Ishikawa (cell line): ENCODE measurements around the gene CXorf65.

ENCODE experiments used
- CEBPB ChIP-seq: IDR thresholded peaks from 2 replicates; pipeline ENCODE4 v1.6.1; 2012
- CREB1 ChIP-seq: IDR thresholded peaks from 2 replicates; pipeline ENCODE4 v1.6.1; 2012; ENCODE audit warnings: low read depth
- EGR1 ChIP-seq: IDR thresholded peaks from 2 replicates; pipeline ENCODE4 v1.6.1; 2012
- EP300 ChIP-seq: IDR thresholded peaks from 2 replicates; pipeline ENCODE4 v1.6.1; 2012; ENCODE audit warnings: borderline replicate concordance
- FOXM1 ChIP-seq: IDR thresholded peaks from 2 replicates; pipeline ENCODE4 v1.6.1; 2012; ENCODE audit warnings: low read depth, borderline replicate concordance
- NFIC ChIP-seq: IDR thresholded peaks from 2 replicates; pipeline ENCODE4 v1.6.1; 2012
- RAD21 ChIP-seq: IDR thresholded peaks from 2 replicates; pipeline ENCODE4 v1.6.1; 2012; ENCODE audit warnings: low read depth
- REST ChIP-seq: IDR thresholded peaks from 2 replicates; pipeline ENCODE4 v1.6.1; 2012; ENCODE audit warnings: low read depth, mild to moderate bottlenecking
- TAF1 ChIP-seq: IDR thresholded peaks from 2 replicates; pipeline ENCODE4 v1.6.1; 2012; ENCODE audit warnings: low read depth, mild to moderate bottlenecking
- TCF12 ChIP-seq: IDR thresholded peaks from 2 replicates; pipeline ENCODE4 v1.6.1; 2012; ENCODE audit warnings: low read depth
- TEAD4 ChIP-seq: IDR thresholded peaks from 2 replicates; pipeline ENCODE4 v1.6.1; 2012
- USF1 ChIP-seq: IDR thresholded peaks from 2 replicates; pipeline ENCODE4 v1.6.1; 2012
- YY1 ChIP-seq: IDR thresholded peaks from 2 replicates; pipeline ENCODE4 v1.6.1; 2012; ENCODE audit warnings: low read depth
- ZBTB7A ChIP-seq: IDR thresholded peaks from 2 replicates; pipeline ENCODE4 v1.6.1; 2012; ENCODE audit warnings: low read depth
- TF ChIP-seq, protein P1 (sequence below): IDR thresholded peaks from 2 replicates; pipeline ENCODE4 v1.6.1; 2012

CXorf65 gene

GRCh38 chrX:71060127-71060526 lies 46.4 kb downstream of the CXorf65 start:
- TF ChIP-seq EP300 = no peak
- TF ChIP-seq FOXM1 = no peak
- TF ChIP-seq USF1 = no peak
- TF ChIP-seq, protein P1, sequence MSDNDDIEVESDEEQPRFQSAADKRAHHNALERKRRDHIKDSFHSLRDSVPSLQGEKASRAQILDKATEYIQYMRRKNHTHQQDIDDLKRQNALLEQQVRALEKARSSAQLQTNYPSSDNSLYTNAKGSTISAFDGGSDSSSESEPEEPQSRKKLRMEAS = no peak
- no peak for TF ChIP-seq RAD21
- no peak for TF ChIP-seq YY1
- no peak for TF ChIP-seq REST
- no peak for TF ChIP-seq ZBTB7A
- TF ChIP-seq CREB1 = no peak
- no peak for TF ChIP-seq TEAD4
- no peak for TF ChIP-seq NFIC
- TF ChIP-seq TAF1 = no peak
- TF ChIP-seq TCF12 = no peak
- TF ChIP-seq CEBPB = no peak
- TF ChIP-seq EGR1 = no peak

DNA sequence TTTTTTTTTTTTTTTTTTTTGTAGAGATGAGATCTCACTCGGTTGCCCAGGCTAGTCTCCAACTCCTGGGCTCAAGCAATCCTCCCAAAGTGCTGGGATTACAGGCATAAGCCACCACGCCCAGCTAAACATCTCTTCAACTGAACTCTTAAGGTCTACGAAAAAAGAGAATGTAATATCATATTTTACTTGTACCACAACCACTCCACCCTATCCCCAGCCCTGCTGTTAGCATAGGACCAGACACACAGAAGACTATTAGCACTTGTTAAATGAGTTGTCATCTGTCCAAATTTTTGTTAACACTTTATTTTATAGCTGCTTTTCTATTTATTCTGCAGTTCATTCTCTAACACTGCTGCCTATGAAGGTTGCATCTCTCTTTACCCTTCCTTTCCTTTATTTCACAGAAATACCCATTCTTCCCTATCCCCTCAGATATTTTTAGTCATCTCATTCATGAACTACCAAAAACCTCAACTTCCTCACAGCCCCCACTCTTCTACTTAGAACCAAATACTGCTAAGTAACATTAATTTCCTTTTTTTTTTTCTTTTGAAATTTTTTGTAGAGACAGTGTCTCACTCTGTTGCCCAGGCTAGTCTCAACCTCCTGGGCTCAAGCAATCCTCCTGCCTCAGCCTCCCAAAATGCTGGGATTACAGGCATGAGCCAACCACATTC lies 48.6 kb downstream of the CXorf65 start:
- TF ChIP-seq RAD21 (no peak), TAF1 (no peak), EGR1 (no peak), USF1 (no peak), TEAD4 (no peak), FOXM1 (no peak), TCF12 (no peak), CEBPB (no peak), REST (no peak), NFIC (no peak), YY1 (no peak), CREB1 (no peak), ZBTB7A (no peak)

GRCh38 chrX:71056867-71057266 lies 49.7 kb downstream of the CXorf65 start:
- TF ChIP-seq REST = no peak
- no peak for TF ChIP-seq ZBTB7A
- TF ChIP-seq TAF1 = no peak
- TF ChIP-seq TEAD4 = no peak
- TF ChIP-seq CREB1 = no peak
- no peak for TF ChIP-seq EGR1
- TF ChIP-seq USF1 = no peak
- no peak for TF ChIP-seq FOXM1
- TF ChIP-seq TCF12 = no peak
- TF ChIP-seq NFIC = no peak
- TF ChIP-seq EP300 = no peak
- TF ChIP-seq, protein P1 = no peak
- TF ChIP-seq YY1 = no peak
